Measurements from ENCODE around the gene NDRG4. TPM values are rescaled to one million over a fixed set of nuclear protein-coding genes. Genes with fewer than 3 reads are reported as not detected.
A peak's percentile ranks its signal among the peaks of the same experiment; 100 is the strongest.

Gene NDRG4
- total and polyA plus RNA-seq, 2 donors (not counting 3 experiments of a cell fraction or from before 2014, with no cell fraction given): 35.8 to 74.3 TPM

DNA sequence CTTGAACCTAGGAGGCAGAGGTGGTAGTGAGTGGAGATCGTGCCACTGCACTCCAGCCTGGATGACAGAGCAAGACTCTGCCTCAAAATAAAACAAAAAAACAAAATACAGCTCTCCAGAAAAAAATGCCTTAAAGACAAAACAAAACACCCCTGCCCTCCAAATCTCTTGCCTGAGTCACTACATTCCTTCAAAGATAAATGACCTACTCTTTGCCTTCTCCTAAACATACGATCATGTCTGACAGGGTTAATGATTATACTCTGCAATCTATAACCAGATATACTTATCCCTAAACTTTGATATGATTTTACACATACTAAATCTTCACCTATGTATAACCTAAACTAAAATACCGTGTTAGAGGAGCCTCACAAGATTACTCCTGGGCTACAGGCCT lies 13.9 kb downstream of the NDRG4 start:
- H3K4me1 ChIP-seq (ENCODE audit: control insufficient read depth, extremely low read depth, insufficient read depth, low read length): peaks cover 12% of the 10 kb centered on the region
- DNase-seq (ENCODE audit: low read depth, low spot score) (no peak), FAIRE-seq (no peak)
- H3K4me3 ChIP-seq (replicated peaks in 1 of 3; ENCODE audit: insufficient read depth in 1 of 3, low read depth in 1 of 3, low read length in 3 of 3): no peak overlapping the region
- no peak overlapping the region for H3K27ac ChIP-seq (ENCODE audit: insufficient read depth, low read depth, low read length)
- no peak overlapping the region for H2AFZ ChIP-seq (ENCODE audit: low read depth, low read length)
- no peak overlapping the region for H3K9ac ChIP-seq (replicated peaks; ENCODE audit: extremely low read depth, insufficient read depth, low read length)
- dilution Hi-C loops (cut with MboI; ENCODE audit: extremely low pct_ligation_motif_present, low sequenced_read_pairs) (no loop called here), intact Hi-C loops (cut with micrococcal nuclease) (no loop called here)
- H4K20me1 ChIP-seq (replicated peaks; ENCODE audit: control insufficient read depth, extremely low read depth, insufficient read depth, low read length): no peaks in the 10 kb centered on the region
- no peaks in the 10 kb centered on the region for H3K9me3 ChIP-seq (replicated peaks; ENCODE audit: control insufficient read depth, insufficient read depth, low read length)
- H3K27me3 ChIP-seq (ENCODE audit: control insufficient read depth in 2 of 2, insufficient read depth in 2 of 2, low read length in 2 of 2): no peaks in the 10 kb centered on the region
- peaks cover 17 to 26% of the 10 kb centered on the region in 2 experiments for H3K36me3 ChIP-seq (ENCODE audit: control insufficient read depth in 2 of 2, extremely low read depth in 1 of 2, insufficient read depth in 2 of 2, low read length in 2 of 2)
- H3K79me2 ChIP-seq (ENCODE audit: control insufficient read depth, insufficient read depth, low read length): no peaks in the 10 kb centered on the region
- no peak for TF ChIP-seq POLR2A (IDR thresholded peaks at IDR 0.05; ENCODE audit: low read depth, low read length)
- POLR2A ChIA-PET: no interaction called here
- CTCF ChIA-PET: interaction anchor here (1.0 to 6.8 kb wide), 6 partner anchors 18 to 242 kb away, joined by 3 to 73 read pairs (median 4); no protein-coding TSS in a partner anchor
- H3K4me2 ChIP-seq (ENCODE audit: insufficient read depth, low read length): no peak overlapping the region
- BruUV-seq (replicated peaks): no TSS peak
- no peaks in the 10 kb centered on the region for H3K9me1 ChIP-seq (replicated peaks; ENCODE audit: control insufficient read depth, extremely low read depth, insufficient read depth, low read length)

DNA sequence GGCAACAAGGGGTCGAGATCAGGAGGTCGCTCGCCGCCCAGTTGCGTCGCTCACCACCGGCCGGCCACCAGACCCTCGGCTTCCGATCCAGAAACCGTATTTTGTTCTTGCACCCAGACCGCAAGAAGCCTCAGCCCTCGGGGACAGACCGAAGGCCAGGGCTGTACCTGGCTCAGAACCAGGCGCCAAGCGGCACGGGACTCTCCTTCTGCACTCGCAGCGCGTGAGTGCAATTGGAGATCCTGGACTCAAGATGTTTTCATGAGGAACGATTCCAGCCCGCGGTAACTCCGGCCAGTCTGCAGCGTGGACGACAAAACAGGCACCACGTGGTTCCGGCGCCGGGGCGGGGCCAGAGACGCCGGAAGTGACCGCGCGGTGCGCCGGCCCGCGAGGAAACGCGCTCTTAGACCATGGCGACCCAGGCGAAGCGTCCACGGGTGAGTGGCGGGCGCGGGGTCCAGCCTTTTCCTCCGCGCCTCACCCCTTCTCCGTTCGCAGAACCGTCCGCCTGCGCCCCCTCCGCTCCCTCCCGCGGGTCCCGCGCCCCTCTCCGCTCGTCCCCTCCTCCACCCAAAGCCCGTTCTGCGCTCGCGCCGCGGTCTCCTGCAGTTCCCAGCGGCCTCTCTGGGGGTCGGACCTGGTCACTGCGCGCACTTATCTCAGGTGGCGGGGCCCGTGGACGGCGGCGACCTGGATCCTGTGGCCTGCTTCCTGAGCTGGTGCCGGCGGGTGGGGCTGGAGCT lies 15.4 kb downstream of the NDRG4 start, which contains the start of gene SETD6:
TSS of gene SETD6 (plus strand) at position 393 of the 746 bp plus-strand sequence. CDS start at position 414, 21 bp downstream.
- H3K9me1 ChIP-seq (replicated peaks; ENCODE audit: control insufficient read depth, extremely low read depth, insufficient read depth, low read length): no peaks in the 10 kb centered on the region
- dilution Hi-C loops (cut with MboI; ENCODE audit: extremely low pct_ligation_motif_present, low sequenced_read_pairs) (no loop called here), intact Hi-C loops (cut with micrococcal nuclease) (loop anchor here (5.0 kb wide), 1 partner anchor 112 kb away; the partner anchor contains the start of gene CNOT1)
- H3K27me3 ChIP-seq (ENCODE audit: control insufficient read depth in 2 of 2, insufficient read depth in 2 of 2, low read length in 2 of 2): no peaks in the 10 kb centered on the region
- DNase-seq (ENCODE audit: low read depth, low spot score) (peak; percentile 90), FAIRE-seq (peak; percentile 88)
- TF ChIP-seq GATA2 (IDR thresholded peaks at IDR 0.05; ENCODE audit: insufficient read depth, insufficient read length, low read depth, low read length): no peak
- TF ChIP-seq POLR2AphosphoS5 (IDR thresholded peaks at IDR 0.05; ENCODE audit: insufficient read depth, low read depth, low read length): peak; percentile 77
- TF ChIP-seq, protein P1, sequence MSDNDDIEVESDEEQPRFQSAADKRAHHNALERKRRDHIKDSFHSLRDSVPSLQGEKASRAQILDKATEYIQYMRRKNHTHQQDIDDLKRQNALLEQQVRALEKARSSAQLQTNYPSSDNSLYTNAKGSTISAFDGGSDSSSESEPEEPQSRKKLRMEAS (IDR thresholded peaks at IDR 0.05; ENCODE audit: insufficient read depth, insufficient read length): peak; percentile 99
- TF ChIP-seq, protein P2, sequence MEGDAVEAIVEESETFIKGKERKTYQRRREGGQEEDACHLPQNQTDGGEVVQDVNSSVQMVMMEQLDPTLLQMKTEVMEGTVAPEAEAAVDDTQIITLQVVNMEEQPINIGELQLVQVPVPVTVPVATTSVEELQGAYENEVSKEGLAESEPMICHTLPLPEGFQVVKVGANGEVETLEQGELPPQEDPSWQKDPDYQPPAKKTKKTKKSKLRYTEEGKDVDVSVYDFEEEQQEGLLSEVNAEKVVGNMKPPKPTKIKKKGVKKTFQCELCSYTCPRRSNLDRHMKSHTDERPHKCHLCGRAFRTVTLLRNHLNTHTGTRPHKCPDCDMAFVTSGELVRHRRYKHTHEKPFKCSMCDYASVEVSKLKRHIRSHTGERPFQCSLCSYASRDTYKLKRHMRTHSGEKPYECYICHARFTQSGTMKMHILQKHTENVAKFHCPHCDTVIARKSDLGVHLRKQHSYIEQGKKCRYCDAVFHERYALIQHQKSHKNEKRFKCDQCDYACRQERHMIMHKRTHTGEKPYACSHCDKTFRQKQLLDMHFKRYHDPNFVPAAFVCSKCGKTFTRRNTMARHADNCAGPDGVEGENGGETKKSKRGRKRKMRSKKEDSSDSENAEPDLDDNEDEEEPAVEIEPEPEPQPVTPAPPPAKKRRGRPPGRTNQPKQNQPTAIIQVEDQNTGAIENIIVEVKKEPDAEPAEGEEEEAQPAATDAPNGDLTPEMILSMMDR (IDR thresholded peaks at IDR 0.05; ENCODE audit: extremely low read depth in 1 of 2, insufficient read depth in 1 of 2, low read depth in 1 of 2, low read length in 2 of 2): peak in 1 of 2 donors; percentile 23
- no peak for TF ChIP-seq FOS (IDR thresholded peaks at IDR 0.05; ENCODE audit: borderline replicate concordance, insufficient read depth, low read length)
- peak; percentile 6 for TF ChIP-seq MYC (IDR thresholded peaks at IDR 0.05; ENCODE audit: low read depth, low read length)
- no peak for TF ChIP-seq EZH2 (IDR thresholded peaks at IDR 0.05; ENCODE audit: borderline replicate concordance, low read depth, low read length, severe bottlenecking)
- TF ChIP-seq POLR2A (IDR thresholded peaks at IDR 0.05; ENCODE audit: low read depth, low read length): peak; percentile 80
- TF ChIP-seq JUN (IDR thresholded peaks at IDR 0.05; ENCODE audit: borderline replicate concordance, insufficient read depth, insufficient read length, low read depth): no peak
- peak within 1 kb of the TSS; percentile 50 for H3K27ac ChIP-seq (ENCODE audit: insufficient read depth, low read depth, low read length)
- ChIA-PET POLR2A (interaction anchor here (0.7 kb wide), 1 partner anchor 163 kb away, joined by 7 read pairs; no protein-coding TSS in a partner anchor), CTCF (interaction anchor here (0.6 to 6.8 kb wide), 10 partner anchors 9 to 1423 kb away, joined by 3 to 73 read pairs (median 4); partner anchors contain the start of gene CPNE2)
- peaks cover 24 to 27% of the 10 kb centered on the region in 2 experiments for H3K36me3 ChIP-seq (ENCODE audit: control insufficient read depth in 2 of 2, extremely low read depth in 1 of 2, insufficient read depth in 2 of 2, low read length in 2 of 2)
- H3K4me2 ChIP-seq (ENCODE audit: insufficient read depth, low read length): peak within 1 kb of the TSS; percentile 56
- peaks cover 12% of the 10 kb centered on the region for H3K4me1 ChIP-seq (ENCODE audit: control insufficient read depth, extremely low read depth, insufficient read depth, low read length)
- peak within 1 kb of the TSS; percentile 30 for H2AFZ ChIP-seq (ENCODE audit: low read depth, low read length)
- peak within 1 kb of the TSS; percentile 59 for H3K9ac ChIP-seq (replicated peaks; ENCODE audit: extremely low read depth, insufficient read depth, low read length)
- H3K9me3 ChIP-seq (replicated peaks; ENCODE audit: control insufficient read depth, insufficient read depth, low read length): no peaks in the 10 kb centered on the region
- BruUV-seq (replicated peaks): TSS peak; percentile 29
- peak within 1 kb of the TSS; percentile 32 to 70 (median 63) for H3K4me3 ChIP-seq (replicated peaks in 1 of 3; ENCODE audit: insufficient read depth in 1 of 3, low read depth in 1 of 3, low read length in 3 of 3)
- H4K20me1 ChIP-seq (replicated peaks; ENCODE audit: control insufficient read depth, extremely low read depth, insufficient read depth, low read length): no peaks in the 10 kb centered on the region
- no peaks in the 10 kb centered on the region for H3K79me2 ChIP-seq (ENCODE audit: control insufficient read depth, insufficient read depth, low read length)

Data from endothelial cell of umbilical vein (primary cell).